IPS DF 4.7 (cell line): ENCODE results near the gene NFIB.

Experiments
- DNase-seq: peaks from one replicate; pipeline ENCODE4 v3.0.0-alpha.2; 2013; ENCODE audit warnings: low spot score; ENCODE audit errors: extremely low read depth

Gene NFIB

GRCh38 chr9:14345354-14346230, 31.7 kb upstream of the NFIB start:
- DNase-seq, result no peak

- no peak for DNase-seq
Measured at GRCh38 chr9:14344941-14345353, 31.0 kb upstream of the NFIB start.

GRCh38 chr9:14344053-14344524, 30.1 kb upstream of the NFIB start:
- no peak for DNase-seq

GRCh38 chr9:14343261-14344031, 29.5 kb upstream of the NFIB start:
- DNase-seq, result no peak

- DNase-seq, result no peak
Measured at GRCh38 chr9:14342736-14343135, 28.8 kb upstream of the NFIB start.

GRCh38 chr9:14341437-14342122, 27.6 kb upstream of the NFIB start:
- no peak for DNase-seq

- DNase-seq, result no peak
Measured at GRCh38 chr9:14340994-14341393, 27.1 kb upstream of the NFIB start.

GRCh38 chr9:14340219-14340873, 26.4 kb upstream of the NFIB start:
- DNase-seq, result no peak

- no peak for DNase-seq
Measured at GRCh38 chr9:14339746-14340145, 25.8 kb upstream of the NFIB start.

GRCh38 chr9:14337615-14338014, 23.7 kb upstream of the NFIB start:
- DNase-seq, result no peak

GRCh38 chr9:14336244-14336643, 22.3 kb upstream of the NFIB start:
- no peak for DNase-seq

- DNase-seq, result no peak
Measured at GRCh38 chr9:14331120-14331519, 17.2 kb upstream of the NFIB start.

GRCh38 chr9:14327036-14327435, 13.1 kb upstream of the NFIB start:
- no peak for DNase-seq

- DNase-seq, result no peak
Measured at GRCh38 chr9:14326264-14326826, 12.4 kb upstream of the NFIB start.

GRCh38 chr9:14325147-14325546, 11.2 kb upstream of the NFIB start:
- DNase-seq, result no peak

GRCh38 chr9:14323985-14324650, 10.2 kb upstream of the NFIB start:
- DNase-seq, result no peak

GRCh38 chr9:14323083-14323971, 9.4 kb upstream of the NFIB start:
- no peak for DNase-seq

GRCh38 chr9:14322211-14323082, 8.5 kb upstream of the NFIB start:
- DNase-seq, result no peak
